CD4-positive, alpha-beta T cell treated with Interleukin-15 for 4 hours (primary cell): ENCODE data around the gene MLKL.
A peak's percentile ranks its signal among the peaks of the same experiment; 100 is the strongest.
"Not testable (repeated sequence)": the region's sequence is repeated elsewhere in the genome, so short reads cannot be mapped to it uniquely, and the experiment has no call there.

Experiments
- DNase-seq: peaks from one replicate; pipeline ENCODE4 v3.0.0-alpha.2; 2020; ENCODE audit warnings: low spot score

Gene MLKL

GRCh38 chr16:74732707-74733350, 32.2 kb upstream of the MLKL start:
- no peak for DNase-seq

- DNase-seq: no peak
These were observed 31.3 kb upstream of the MLKL start for GRCh38 chr16:74731853-74732477.

- no peak for DNase-seq
These were observed 29.4 kb upstream of the MLKL start for GRCh38 chr16:74729783-74730683.

GRCh38 chr16:74727903-74728302, 27.2 kb upstream of the MLKL start:
- DNase-seq: no peak

- peak; percentile 4 for DNase-seq
These were observed 26.1 kb upstream of the MLKL start for GRCh38 chr16:74726716-74727115.

GRCh38 chr16:74725651-74726455, 25.2 kb upstream of the MLKL start:
- DNase-seq: no peak

- DNase-seq: no peak
These were observed 24.3 kb upstream of the MLKL start for GRCh38 chr16:74724820-74725549.

GRCh38 chr16:74723256-74723655, 22.6 kb upstream of the MLKL start:
- no peak for DNase-seq

- DNase-seq: not testable (repeated sequence)
These were observed 21.5 kb upstream of the MLKL start for GRCh38 chr16:74722156-74722555.

- DNase-seq: no peak
These were observed 21.1 kb upstream of the MLKL start for GRCh38 chr16:74721716-74722115.

- no peak for DNase-seq
These were observed 19.9 kb upstream of the MLKL start for GRCh38 chr16:74720579-74720978.

GRCh38 chr16:74718741-74719610, 18.3 kb upstream of the MLKL start:
- DNase-seq: no peak

GRCh38 chr16:74718140-74718539, 17.5 kb upstream of the MLKL start:
- no peak for DNase-seq

- DNase-seq: no peak
These were observed 16.7 kb upstream of the MLKL start for GRCh38 chr16:74717367-74717766.

- no peak for DNase-seq
These were observed 15.7 kb upstream of the MLKL start for GRCh38 chr16:74716355-74716754.

GRCh38 chr16:74713876-74714275, 13.2 kb upstream of the MLKL start:
- no peak for DNase-seq

- no peak for DNase-seq
These were observed 12.7 kb upstream of the MLKL start for GRCh38 chr16:74713325-74713724.

GRCh38 chr16:74711938-74712337, 11.3 kb upstream of the MLKL start:
- DNase-seq: no peak

GRCh38 chr16:74710401-74710800, 9.7 kb upstream of the MLKL start:
- DNase-seq: no peak

GRCh38 chr16:74709441-74709877, 8.8 kb upstream of the MLKL start:
- DNase-seq: peak; percentile 84

GRCh38 chr16:74700116-74700437, 585 bp downstream of the MLKL start:
- peak; percentile 26 for DNase-seq
